Subcutaneous adipose tissue (tissue), 4 donors: ENCODE data around the gene ADCY5. TPM values are rescaled to one million over a fixed set of nuclear protein-coding genes. Genes with fewer than 3 reads are reported as not detected.

ENCODE experiments used
- total RNA-seq, 4 donors: library from RNA; depleted of rRNA; stranded (reverse); fragments of >200 nt; gene quantifications; one replicate each; pipeline ENCODE4 v1.1.0, GENCODE V29; 2016
- TF ChIP-seq, protein P1 (sequence below): fragments of 450-650 bp; IDR thresholded peaks from one replicate; pipeline ENCODE4 v1.5.1; 2016; ENCODE audit warnings: low read depth, mild to moderate bottlenecking, control low read depth, antibody characterized with exemption, moderate library complexity

ADCY5 gene
- total RNA-seq, 4 donors from 2014 or later = 16.1 to 52.2 (median 38.0) TPM

GRCh38 chr3:123297627-123297899 lies 151.3 kb downstream of the ADCY5 start:
- TF ChIP-seq, protein P1, sequence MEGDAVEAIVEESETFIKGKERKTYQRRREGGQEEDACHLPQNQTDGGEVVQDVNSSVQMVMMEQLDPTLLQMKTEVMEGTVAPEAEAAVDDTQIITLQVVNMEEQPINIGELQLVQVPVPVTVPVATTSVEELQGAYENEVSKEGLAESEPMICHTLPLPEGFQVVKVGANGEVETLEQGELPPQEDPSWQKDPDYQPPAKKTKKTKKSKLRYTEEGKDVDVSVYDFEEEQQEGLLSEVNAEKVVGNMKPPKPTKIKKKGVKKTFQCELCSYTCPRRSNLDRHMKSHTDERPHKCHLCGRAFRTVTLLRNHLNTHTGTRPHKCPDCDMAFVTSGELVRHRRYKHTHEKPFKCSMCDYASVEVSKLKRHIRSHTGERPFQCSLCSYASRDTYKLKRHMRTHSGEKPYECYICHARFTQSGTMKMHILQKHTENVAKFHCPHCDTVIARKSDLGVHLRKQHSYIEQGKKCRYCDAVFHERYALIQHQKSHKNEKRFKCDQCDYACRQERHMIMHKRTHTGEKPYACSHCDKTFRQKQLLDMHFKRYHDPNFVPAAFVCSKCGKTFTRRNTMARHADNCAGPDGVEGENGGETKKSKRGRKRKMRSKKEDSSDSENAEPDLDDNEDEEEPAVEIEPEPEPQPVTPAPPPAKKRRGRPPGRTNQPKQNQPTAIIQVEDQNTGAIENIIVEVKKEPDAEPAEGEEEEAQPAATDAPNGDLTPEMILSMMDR = no peak

GRCh38 chr3:123296836-123297626 lies 151.9 kb downstream of the ADCY5 start:
- TF ChIP-seq, protein P1 = no peak

DNA sequence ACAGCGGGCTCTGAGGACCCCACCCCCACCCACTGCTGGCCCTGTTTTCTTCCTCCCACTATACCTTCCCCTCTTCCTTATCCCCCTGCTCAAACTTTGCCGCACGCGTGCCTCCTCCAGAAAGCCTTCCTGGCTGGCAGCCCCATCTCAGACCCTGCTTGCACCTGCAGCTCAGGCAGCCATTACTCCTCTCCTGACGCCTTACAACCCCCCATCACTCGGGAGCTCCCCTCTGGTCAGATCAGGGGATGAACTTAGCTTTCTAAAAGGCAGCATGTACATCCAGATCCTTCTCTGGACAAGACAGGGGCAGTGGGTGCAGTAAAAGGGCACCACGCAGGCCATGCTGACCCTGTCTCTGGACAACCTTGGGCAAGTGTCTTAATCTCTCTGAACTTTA lies 152.6 kb downstream of the ADCY5 start:
- TF ChIP-seq, protein P1 = no peak

- TF ChIP-seq, protein P1 = no peak
Measured at GRCh38 chr3:123295901-123296250, 153.0 kb downstream of the ADCY5 start.

- TF ChIP-seq, protein P1 = no peak
Measured at GRCh38 chr3:123295171-123295900, 153.6 kb downstream of the ADCY5 start.

- TF ChIP-seq, protein P1 = no peak
Measured at GRCh38 chr3:123294296-123294938, 154.5 kb downstream of the ADCY5 start.
